Medulla oblongata (tissue), 1 donor: ENCODE results near the gene TSLP.

ENCODE experiments used
- DNase-seq: peaks from one replicate; pipeline ENCODE4 v3.0.0-alpha.2; 2015; ENCODE audit errors: extremely low spot score

TSLP gene

GRCh38 chr5:111095982-111096381 is 24.5 kb downstream of the TSLP start:
- DNase-seq = no peak

GRCh38 chr5:111099058-111099778 is 27.7 kb downstream of the TSLP start:
- no peak for DNase-seq

GRCh38 chr5:111106320-111106948 is 34.9 kb downstream of the TSLP start:
- DNase-seq = no peak

- DNase-seq = no peak
Observed at GRCh38 chr5:111107371-111107770, 35.9 kb downstream of the TSLP start.

- DNase-seq = no peak
Observed at GRCh38 chr5:111111956-111112355, 40.4 kb downstream of the TSLP start.

- no peak for DNase-seq
Observed at GRCh38 chr5:111113678-111114077, 42.2 kb downstream of the TSLP start.

GRCh38 chr5:111115229-111115628 is 43.7 kb downstream of the TSLP start:
- no peak for DNase-seq

GRCh38 chr5:111116550-111116949 is 45.0 kb downstream of the TSLP start:
- DNase-seq = no peak

- DNase-seq = no peak
Observed at GRCh38 chr5:111117136-111117535, 45.6 kb downstream of the TSLP start.

GRCh38 chr5:111119221-111119620 is 47.7 kb downstream of the TSLP start:
- DNase-seq = no peak

GRCh38 chr5:111119856-111120255 is 48.3 kb downstream of the TSLP start:
- no peak for DNase-seq

- no peak for DNase-seq
Observed at GRCh38 chr5:111120911-111121310, 49.4 kb downstream of the TSLP start.

- DNase-seq = no peak
Observed at GRCh38 chr5:111121926-111122325, 50.4 kb downstream of the TSLP start.

- DNase-seq = no peak
Observed at GRCh38 chr5:111122398-111122797, 50.9 kb downstream of the TSLP start.

GRCh38 chr5:111124793-111125192 is 53.3 kb downstream of the TSLP start:
- no peak for DNase-seq

- no peak for DNase-seq
Observed at GRCh38 chr5:111126896-111127295, 55.4 kb downstream of the TSLP start.
